ENCODE results near the gene ALKBH8. TPM values are rescaled to one million over a fixed set of nuclear protein-coding genes. Genes with fewer than 3 reads are reported as not detected.
"Not testable (repeated sequence)": the region's sequence is repeated elsewhere in the genome, so short reads cannot be mapped to it uniquely, and the experiment has no call there.

ALKBH8 gene
- total and polyA plus RNA-seq, 4 donors = 2.5 to 4.7 (median 3.0) TPM

DNA sequence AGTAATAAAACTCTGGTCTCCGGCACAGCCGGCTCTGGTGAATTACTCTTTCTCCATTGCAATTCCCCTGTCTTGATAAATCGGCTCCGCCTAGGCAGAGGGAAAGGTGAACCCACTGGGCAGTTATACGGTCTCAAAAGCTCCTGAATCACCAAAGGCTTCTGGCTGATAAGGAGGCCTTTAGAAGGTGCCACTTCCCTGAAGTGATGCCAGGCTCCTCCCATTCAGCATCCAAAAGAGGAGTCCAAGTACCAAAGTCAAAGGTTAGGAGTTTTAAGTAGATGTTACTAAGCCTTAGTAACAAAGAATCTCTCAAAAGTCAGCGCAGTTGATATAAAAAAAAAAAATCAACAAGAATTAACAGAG is 11.8 kb upstream of the ALKBH8 start (continued):
- TF ChIP-seq, protein P1, sequence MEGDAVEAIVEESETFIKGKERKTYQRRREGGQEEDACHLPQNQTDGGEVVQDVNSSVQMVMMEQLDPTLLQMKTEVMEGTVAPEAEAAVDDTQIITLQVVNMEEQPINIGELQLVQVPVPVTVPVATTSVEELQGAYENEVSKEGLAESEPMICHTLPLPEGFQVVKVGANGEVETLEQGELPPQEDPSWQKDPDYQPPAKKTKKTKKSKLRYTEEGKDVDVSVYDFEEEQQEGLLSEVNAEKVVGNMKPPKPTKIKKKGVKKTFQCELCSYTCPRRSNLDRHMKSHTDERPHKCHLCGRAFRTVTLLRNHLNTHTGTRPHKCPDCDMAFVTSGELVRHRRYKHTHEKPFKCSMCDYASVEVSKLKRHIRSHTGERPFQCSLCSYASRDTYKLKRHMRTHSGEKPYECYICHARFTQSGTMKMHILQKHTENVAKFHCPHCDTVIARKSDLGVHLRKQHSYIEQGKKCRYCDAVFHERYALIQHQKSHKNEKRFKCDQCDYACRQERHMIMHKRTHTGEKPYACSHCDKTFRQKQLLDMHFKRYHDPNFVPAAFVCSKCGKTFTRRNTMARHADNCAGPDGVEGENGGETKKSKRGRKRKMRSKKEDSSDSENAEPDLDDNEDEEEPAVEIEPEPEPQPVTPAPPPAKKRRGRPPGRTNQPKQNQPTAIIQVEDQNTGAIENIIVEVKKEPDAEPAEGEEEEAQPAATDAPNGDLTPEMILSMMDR (IDR thresholded peaks at IDR 0.05; ENCODE audit: low read depth, low read length, missing input control) = no peak
- TF ChIP-seq HNF4A (conservative IDR thresholded peaks at IDR 0.05) = no peak
- TF ChIP-seq YY1 (IDR thresholded peaks at IDR 0.05) = no peak

DNA sequence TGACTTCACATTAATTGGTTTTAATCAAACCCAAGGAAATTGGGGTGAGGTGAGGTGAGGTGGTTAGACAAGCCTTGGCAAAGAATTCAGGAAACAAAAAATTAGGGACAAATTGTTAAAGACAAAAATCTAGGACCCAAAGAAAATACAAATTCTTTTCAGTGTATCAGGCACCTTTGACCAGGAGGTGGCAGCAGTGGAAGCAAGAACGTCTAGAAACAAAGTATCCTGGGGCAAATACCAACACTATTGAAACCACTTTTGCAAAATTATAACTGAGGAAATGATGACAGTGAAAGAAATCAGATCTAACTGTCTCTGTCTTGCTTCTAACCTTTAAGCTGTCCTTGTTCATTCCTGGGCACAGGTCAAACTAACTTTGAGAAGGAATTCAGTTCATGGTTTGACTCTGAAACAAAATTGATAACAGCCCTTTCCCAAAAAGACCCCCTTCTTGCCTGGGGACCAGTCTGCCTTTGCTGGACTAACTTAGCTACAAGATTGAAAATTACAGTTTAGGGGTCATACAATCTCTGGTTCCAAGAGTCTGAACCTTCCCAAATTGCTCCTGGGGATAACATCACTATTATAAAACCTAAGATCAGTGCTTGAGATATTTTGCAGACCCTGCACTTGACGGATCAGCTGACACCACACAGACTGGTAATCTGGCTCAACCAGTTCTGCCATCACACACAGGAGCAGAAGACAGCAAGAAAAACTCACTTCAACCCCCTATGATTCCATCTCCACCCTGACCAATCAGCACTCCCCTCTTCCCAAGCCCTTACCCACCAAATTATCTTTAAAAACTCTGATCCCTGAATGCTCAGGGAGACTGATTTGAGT is 11.2 kb upstream of the ALKBH8 start:
- DNase-seq (ENCODE audit: low spot score) = peak; percentile 52

DNA sequence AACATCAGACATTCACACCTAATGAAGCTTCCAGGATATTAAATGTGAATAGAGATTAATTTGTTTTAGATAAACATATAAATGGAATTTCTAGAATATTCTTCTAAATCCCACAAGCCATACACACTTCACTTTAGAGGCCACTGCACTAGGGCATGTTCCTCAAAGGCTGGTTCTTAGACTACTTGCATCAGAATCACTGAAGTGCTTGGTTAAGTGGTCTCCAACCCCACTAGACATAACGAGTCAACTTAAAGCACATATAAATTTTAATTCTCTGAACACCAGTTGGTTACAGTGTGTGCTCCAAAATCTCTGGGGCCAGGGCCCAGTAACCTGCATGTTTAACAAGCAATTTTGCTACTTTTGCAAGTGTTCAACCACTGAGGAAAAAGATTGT is 7.9 kb upstream of the ALKBH8 start:
- no peak overlapping the region for H3K27ac ChIP-seq (ENCODE audit: low read depth in 1 of 2, low read length in 2 of 2)
- H3K4me3 ChIP-seq (ENCODE audit: low read depth in 1 of 3, low read length in 3 of 3) = no peak overlapping the region
- H3K27me3 ChIP-seq (ENCODE audit: control insufficient read depth in 4 of 4, insufficient read depth in 4 of 4, low read length in 3 of 4) = no peaks in the 10 kb centered on the region
- no peaks in the 10 kb centered on the region for H3K36me3 ChIP-seq (ENCODE audit: control insufficient read depth in 4 of 4, insufficient read depth in 3 of 4, low read depth in 1 of 4, low read length in 3 of 4)
- H3K4me1 ChIP-seq (ENCODE audit: control insufficient read depth in 4 of 4, insufficient read depth in 4 of 4, low read length in 3 of 4) = no peaks in the 10 kb centered on the region
- no peak for DNase-seq (ENCODE audit: low spot score)
- H3K9me3 ChIP-seq (ENCODE audit: control insufficient read depth in 4 of 4, low read length in 3 of 4) = no peaks in the 10 kb centered on the region
- no peak overlapping the region for H3K9ac ChIP-seq (ENCODE audit: low read depth in 1 of 2, low read length in 2 of 2)
- 73% methylated on average over 1 of the region's 1 CpG for WGBS
- TF ChIP-seq FOXA1 (IDR thresholded peaks at IDR 0.05) = no peak

More for the DNA sequence above, 11.2 kb upstream of the ALKBH8 start:
- not testable (repeated sequence) for H3K9ac ChIP-seq (ENCODE audit: low read depth in 1 of 2, low read length in 2 of 2); H3K27me3 ChIP-seq (ENCODE audit: control insufficient read depth in 4 of 4, insufficient read depth in 4 of 4, low read length in 3 of 4); H3K4me3 ChIP-seq (ENCODE audit: low read depth in 1 of 3, low read length in 3 of 3); H3K4me1 ChIP-seq (ENCODE audit: control insufficient read depth in 4 of 4, insufficient read depth in 4 of 4, low read length in 3 of 4); H3K27ac ChIP-seq (ENCODE audit: low read depth in 1 of 2, low read length in 2 of 2); H3K36me3 ChIP-seq (ENCODE audit: control insufficient read depth in 4 of 4, insufficient read depth in 3 of 4, low read depth in 1 of 4, low read length in 3 of 4); H3K9me3 ChIP-seq (ENCODE audit: control insufficient read depth in 4 of 4, low read length in 3 of 4)
- WGBS = 21% methylated on average over 2 of the region's 2 CpGs
- TF ChIP-seq, protein P1 (IDR thresholded peaks at IDR 0.05; ENCODE audit: low read depth, low read length, missing input control) = peak; percentile 79
- TF ChIP-seq RAD21 (IDR thresholded peaks at IDR 0.05) = peak; percentile 86

DNA sequence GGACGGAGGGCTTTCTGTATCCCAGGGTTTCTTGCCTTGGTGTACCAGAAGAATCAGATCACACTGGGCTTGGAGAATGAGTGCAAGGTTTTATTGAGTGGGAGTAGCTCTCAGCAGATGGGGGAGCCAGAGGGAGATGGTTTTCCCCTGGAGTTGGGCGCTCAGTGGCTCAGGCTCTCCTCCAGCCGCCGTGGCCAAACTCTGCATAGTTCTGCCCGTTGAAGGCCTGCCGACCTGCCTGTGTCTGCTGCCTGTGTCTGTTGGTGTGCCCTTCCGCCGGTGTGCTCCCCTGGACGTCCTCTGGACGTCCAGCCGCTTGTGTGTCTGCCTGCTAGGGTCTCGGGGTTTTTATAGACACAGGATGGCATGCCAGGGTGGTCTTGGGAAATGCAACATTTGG is 4.5 kb upstream of the ALKBH8 start:
- H3K27ac ChIP-seq (ENCODE audit: low read depth in 1 of 2, low read length in 2 of 2) = no peak overlapping the region
- no peaks in the 10 kb centered on the region for H3K27me3 ChIP-seq (ENCODE audit: control insufficient read depth in 4 of 4, insufficient read depth in 4 of 4, low read length in 3 of 4)
- no peak overlapping the region for H3K4me3 ChIP-seq (ENCODE audit: low read depth in 1 of 3, low read length in 3 of 3)
- H3K4me1 ChIP-seq (ENCODE audit: control insufficient read depth in 4 of 4, insufficient read depth in 4 of 4, low read length in 3 of 4) = peaks cover 0 to 5% (median under 1%) of the 10 kb centered on the region in 4 donors
- H3K9me3 ChIP-seq (ENCODE audit: control insufficient read depth in 4 of 4, low read length in 3 of 4) = no peaks in the 10 kb centered on the region
- 79% methylated on average over 12 of the region's 12 CpGs for WGBS
- DNase-seq (ENCODE audit: low spot score) = no peak
- TF ChIP-seq, protein P1 (IDR thresholded peaks at IDR 0.05; ENCODE audit: low read depth, low read length, missing input control) = no peak
- no peak for TF ChIP-seq GABPA (IDR thresholded peaks at IDR 0.05 in 1 of 2, conservative IDR thresholded peaks at IDR 0.05 in 1 of 2)
- no peak for TF ChIP-seq NR2F2 (IDR thresholded peaks at IDR 0.05)
- no peak for TF ChIP-seq TAF1 (conservative IDR thresholded peaks at IDR 0.05)
- TF ChIP-seq, protein P2, sequence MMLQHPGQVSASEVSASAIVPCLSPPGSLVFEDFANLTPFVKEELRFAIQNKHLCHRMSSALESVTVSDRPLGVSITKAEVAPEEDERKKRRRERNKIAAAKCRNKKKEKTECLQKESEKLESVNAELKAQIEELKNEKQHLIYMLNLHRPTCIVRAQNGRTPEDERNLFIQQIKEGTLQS (IDR thresholded peaks at IDR 0.05) = no peak
- no peak for TF ChIP-seq HNF4A (conservative IDR thresholded peaks at IDR 0.05)
- no peak for TF ChIP-seq JUND (IDR thresholded peaks at IDR 0.05)
- TF ChIP-seq, protein P3, sequence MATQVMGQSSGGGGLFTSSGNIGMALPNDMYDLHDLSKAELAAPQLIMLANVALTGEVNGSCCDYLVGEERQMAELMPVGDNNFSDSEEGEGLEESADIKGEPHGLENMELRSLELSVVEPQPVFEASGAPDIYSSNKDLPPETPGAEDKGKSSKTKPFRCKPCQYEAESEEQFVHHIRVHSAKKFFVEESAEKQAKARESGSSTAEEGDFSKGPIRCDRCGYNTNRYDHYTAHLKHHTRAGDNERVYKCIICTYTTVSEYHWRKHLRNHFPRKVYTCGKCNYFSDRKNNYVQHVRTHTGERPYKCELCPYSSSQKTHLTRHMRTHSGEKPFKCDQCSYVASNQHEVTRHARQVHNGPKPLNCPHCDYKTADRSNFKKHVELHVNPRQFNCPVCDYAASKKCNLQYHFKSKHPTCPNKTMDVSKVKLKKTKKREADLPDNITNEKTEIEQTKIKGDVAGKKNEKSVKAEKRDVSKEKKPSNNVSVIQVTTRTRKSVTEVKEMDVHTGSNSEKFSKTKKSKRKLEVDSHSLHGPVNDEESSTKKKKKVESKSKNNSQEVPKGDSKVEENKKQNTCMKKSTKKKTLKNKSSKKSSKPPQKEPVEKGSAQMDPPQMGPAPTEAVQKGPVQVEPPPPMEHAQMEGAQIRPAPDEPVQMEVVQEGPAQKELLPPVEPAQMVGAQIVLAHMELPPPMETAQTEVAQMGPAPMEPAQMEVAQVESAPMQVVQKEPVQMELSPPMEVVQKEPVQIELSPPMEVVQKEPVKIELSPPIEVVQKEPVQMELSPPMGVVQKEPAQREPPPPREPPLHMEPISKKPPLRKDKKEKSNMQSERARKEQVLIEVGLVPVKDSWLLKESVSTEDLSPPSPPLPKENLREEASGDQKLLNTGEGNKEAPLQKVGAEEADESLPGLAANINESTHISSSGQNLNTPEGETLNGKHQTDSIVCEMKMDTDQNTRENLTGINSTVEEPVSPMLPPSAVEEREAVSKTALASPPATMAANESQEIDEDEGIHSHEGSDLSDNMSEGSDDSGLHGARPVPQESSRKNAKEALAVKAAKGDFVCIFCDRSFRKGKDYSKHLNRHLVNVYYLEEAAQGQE (IDR thresholded peaks at IDR 0.05) = no peak
- no peak for TF ChIP-seq RXRA (IDR thresholded peaks at IDR 0.05)
- no peak for TF ChIP-seq FOXA2 (IDR thresholded peaks at IDR 0.05)
- TF ChIP-seq EGR1 (IDR thresholded peaks at IDR 0.05; ENCODE audit: low read depth in 2 of 2) = no peak
- no peaks in the 10 kb centered on the region for H3K36me3 ChIP-seq (ENCODE audit: control insufficient read depth in 4 of 4, insufficient read depth in 3 of 4, low read depth in 1 of 4, low read length in 3 of 4)
- H3K9ac ChIP-seq (ENCODE audit: low read depth in 1 of 2, low read length in 2 of 2) = no peak overlapping the region
